ENCODE data around the gene PIH1D1. TPM values are rescaled to one million over a fixed set of nuclear protein-coding genes. Genes with fewer than 3 reads are reported as not detected.

Gene PIH1D1
- total and polyA plus RNA-seq, 2 of the 8 experiments (the other 6 are each of a cell fraction or from before 2014, with no cell fraction given), result 146 to 195 TPM

DNA sequence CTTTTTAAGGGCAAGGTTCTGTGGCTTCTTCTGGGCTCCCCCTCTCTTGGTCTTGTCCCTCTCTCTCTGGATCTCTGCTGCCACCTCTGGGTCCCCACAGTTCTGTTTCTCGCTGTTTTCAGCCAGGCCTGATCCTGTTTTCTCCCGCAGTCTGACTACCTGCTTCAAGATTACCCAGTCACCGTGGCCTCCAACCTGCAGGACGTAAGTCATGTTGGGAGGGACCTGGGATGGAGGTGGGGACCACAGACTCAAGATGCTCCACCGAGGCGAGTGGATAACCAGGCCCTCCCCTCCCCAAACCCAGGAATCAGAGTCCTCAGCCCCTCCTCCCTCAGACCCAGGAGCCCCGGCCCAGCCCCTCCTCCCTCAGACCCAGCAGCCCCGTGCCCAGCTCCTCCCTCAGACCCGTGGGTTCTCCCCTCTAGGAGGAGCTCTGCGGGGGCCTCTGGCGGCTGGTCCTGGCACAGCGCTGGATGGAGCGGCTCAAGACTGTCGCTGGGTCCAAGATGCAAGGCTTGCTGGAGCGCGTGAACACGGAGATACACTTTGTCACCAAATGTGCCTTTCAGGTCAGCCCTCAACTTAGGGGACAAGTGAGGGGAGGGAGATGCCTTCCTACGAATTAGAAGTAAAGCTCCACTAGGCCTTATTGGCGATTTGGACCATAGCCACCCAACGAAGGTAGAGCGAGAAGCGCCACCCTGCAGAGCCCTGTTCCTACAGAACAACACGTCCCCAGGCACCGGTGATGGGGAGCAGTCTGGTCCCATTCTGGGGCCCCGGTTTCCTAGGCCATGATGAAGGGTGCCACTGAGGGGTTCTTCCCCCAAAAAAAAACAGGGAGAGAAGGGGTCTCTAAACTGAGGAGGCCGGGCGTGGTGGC, 24.6 kb upstream of the PIH1D1 start:
- Histone ChIP-seq H2BK15ac (ENCODE audit: low read length) (peak overlapping the region; percentile 89; the same call in 1 of the 2 replicates), H2AK5ac (ENCODE audit: low read depth, low read length) (no peak overlapping the region), H2BK20ac (ENCODE audit: low read length) (0 out of 2 replicates have a peak overlapping the region, but pooled peaks have one; percentile 23), H4K8ac (ENCODE audit: extremely low read depth, insufficient read depth, low read length) (peak overlapping the region; percentile 71), H3K36me3 (ENCODE audit: control insufficient read depth in 2 of 4, insufficient read depth in 4 of 4, low read length in 3 of 4) (no peaks in the 10 kb centered on the region), H3K4ac (replicated peaks; ENCODE audit: insufficient read length, low read depth, low read length) (no peak overlapping the region), H2BK120ac (replicated peaks; ENCODE audit: low read depth, low read length) (no peak overlapping the region), H3K23me2 (ENCODE audit: low read depth, low read length) (no peaks in the 10 kb centered on the region; the same call in 1 of the 2 replicates), H2AFZ (ENCODE audit: low read length) (peak overlapping the region; percentile 86; the same call in 1 of the 2 replicates), H3K79me1 (ENCODE audit: low read depth, low read length) (no peaks in the 10 kb centered on the region), H3K27me3 (replicated peaks in 1 of 4; ENCODE audit: control insufficient read depth in 3 of 4, extremely low read depth in 1 of 4, insufficient read depth in 3 of 4, low read length in 3 of 4) (peaks cover 0 to 5% (median 0%) of the 10 kb centered on the region in 4 experiments; a peak in 4 of 7 replicates), H3K9ac (replicated peaks in 1 of 4; ENCODE audit: extremely low read depth in 1 of 4, low read depth in 3 of 4, low read length in 3 of 4) (no peak overlapping the region), H3K23ac (ENCODE audit: insufficient read length) (no peak overlapping the region), H3K56ac (replicated peaks; ENCODE audit: insufficient read length, low read depth, low read length) (no peak overlapping the region), H3K79me2 (ENCODE audit: control insufficient read depth in 1 of 2, insufficient read depth in 2 of 2, low read length in 2 of 2) (no peaks in the 10 kb centered on the region), H2BK12ac (ENCODE audit: low read depth, low read length) (no peak overlapping the region; the same call in 1 of the 2 replicates), H3K14ac (ENCODE audit: insufficient read length) (no peak overlapping the region), H3K4me3 (ENCODE audit: extremely low read depth in 1 of 4, insufficient read depth in 2 of 4, low read depth in 3 of 4, low read length in 4 of 4) (peak overlapping the region in 1 of 4 experiments; percentile 41; a peak in 2 of 8 replicates), H4K91ac (replicated peaks; ENCODE audit: insufficient read length, low read length) (peak overlapping the region; percentile 63), H4K20me1 (replicated peaks in 1 of 2; ENCODE audit: control insufficient read depth in 1 of 2, insufficient read depth in 2 of 2, low read length in 2 of 2) (no peaks in the 10 kb centered on the region), H2BK5ac (ENCODE audit: low read depth, low read length) (no peak overlapping the region), H3K4me2 (ENCODE audit: insufficient read depth in 1 of 2, low read depth in 2 of 2, low read length in 2 of 2) (peak overlapping the region; percentile 58 to 59), H3K18ac (ENCODE audit: extremely low read depth, low read length) (no peak overlapping the region), H3K9me3 (ENCODE audit: insufficient read depth in 2 of 2, low read depth in 1 of 2, low read length in 1 of 2) (no peaks in the 10 kb centered on the region), H4K5ac (ENCODE audit: insufficient read length, low read depth, low read length) (no peak overlapping the region), H3K4me1 (replicated peaks in 1 of 4; ENCODE audit: control insufficient read depth in 3 of 4, insufficient read depth in 4 of 4, low read length in 3 of 4) (0 out of 7 replicates have a peak, but pooled peaks cover 0 to 5% (median 0%) of the 10 kb centered on the region in 4 experiments), H3K27ac (ENCODE audit: low read depth, low read length) (no peak overlapping the region)
- FAIRE-seq (no peak), DNase-seq (ENCODE audit: low read depth in 1 of 2, low spot score in 2 of 2) (peak in 1 of 2 experiments; percentile 93)
- CTCF ChIA-PET (ENCODE audit: partially characterized antibody), result interaction anchor here (0.6 to 4.7 kb wide), 25 partner anchors 9 to 1167 kb away, joined by 3 to 20 read pairs (median 4); partner anchors contain the start of genes PIH1D1 and RPS11
- POLR2A ChIA-PET (ENCODE audit: partially characterized antibody), result interaction anchor here (0.6 to 5.1 kb wide), 7 partner anchors 10 to 85 kb away, joined by 3 to 138 read pairs (median 3); partner anchors contain the start of genes ALDH16A1, PIH1D1, RPL13A and RPS11
- WGBS, 2 experiments (ENCODE audit: extremely low coverage in 1 of 2, insufficient coverage in 1 of 2, insufficient read length in 1 of 2, insufficient replicate concordance in 2 of 2, low coverage in 1 of 2, low lambda C conversion rate in 2 of 2, missing lambda C conversion rate in 1 of 2), result 48% methylated on average over 21 of the region's 27 CpGs; no CpG with 5 or more reads in 1 of the 2 experiments
- TF ChIP-seq RAD21 (IDR thresholded peaks at IDR 0.05 in 1 of 2, conservative IDR thresholded peaks at IDR 0.05 in 1 of 2; ENCODE audit: low read depth in 2 of 2, low read length in 2 of 2), result peak; percentile 44 to 63; a peak in 3 of 4 replicates
- TF ChIP-seq BACH1 (IDR thresholded peaks at IDR 0.05; ENCODE audit: low read length), result 0 out of 2 replicates have a peak, but pooled peaks have one; percentile 7
- no peak for TF ChIP-seq SP2 (IDR thresholded peaks at IDR 0.05; ENCODE audit: low read length)
- peak in 1 of 2 experiments; percentile 49; a peak in 1 of 3 replicates for TF ChIP-seq EP300 (IDR thresholded peaks at IDR 0.05; ENCODE audit: borderline replicate concordance in 1 of 2, low read depth in 2 of 2, low read length in 2 of 2)
- TF ChIP-seq SP1 (IDR thresholded peaks at IDR 0.05; ENCODE audit: low read depth, low read length), result peak; percentile 20; the same call in 1 of the 2 replicates
- TF ChIP-seq FOSL1 (IDR thresholded peaks at IDR 0.05; ENCODE audit: insufficient read depth, low read depth, low read length), result no peak
- TF ChIP-seq, protein P1, sequence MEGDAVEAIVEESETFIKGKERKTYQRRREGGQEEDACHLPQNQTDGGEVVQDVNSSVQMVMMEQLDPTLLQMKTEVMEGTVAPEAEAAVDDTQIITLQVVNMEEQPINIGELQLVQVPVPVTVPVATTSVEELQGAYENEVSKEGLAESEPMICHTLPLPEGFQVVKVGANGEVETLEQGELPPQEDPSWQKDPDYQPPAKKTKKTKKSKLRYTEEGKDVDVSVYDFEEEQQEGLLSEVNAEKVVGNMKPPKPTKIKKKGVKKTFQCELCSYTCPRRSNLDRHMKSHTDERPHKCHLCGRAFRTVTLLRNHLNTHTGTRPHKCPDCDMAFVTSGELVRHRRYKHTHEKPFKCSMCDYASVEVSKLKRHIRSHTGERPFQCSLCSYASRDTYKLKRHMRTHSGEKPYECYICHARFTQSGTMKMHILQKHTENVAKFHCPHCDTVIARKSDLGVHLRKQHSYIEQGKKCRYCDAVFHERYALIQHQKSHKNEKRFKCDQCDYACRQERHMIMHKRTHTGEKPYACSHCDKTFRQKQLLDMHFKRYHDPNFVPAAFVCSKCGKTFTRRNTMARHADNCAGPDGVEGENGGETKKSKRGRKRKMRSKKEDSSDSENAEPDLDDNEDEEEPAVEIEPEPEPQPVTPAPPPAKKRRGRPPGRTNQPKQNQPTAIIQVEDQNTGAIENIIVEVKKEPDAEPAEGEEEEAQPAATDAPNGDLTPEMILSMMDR (IDR thresholded peaks at IDR 0.05; ENCODE audit: control extremely low read depth in 1 of 3, insufficient read depth in 1 of 3, low read depth in 1 of 3, low read length in 3 of 3), result peak; percentile 77 to 87 (median 82)

All from H1 (cell line).